Prostate gland (tissue), 2 donors: Measurements from ENCODE around the gene FAM83G.

Source experiments
- POLR2A ChIP-seq: fragments of 450-650 bp; IDR thresholded peaks from one replicate; pipeline ENCODE4 v1.6.1; 2016; ENCODE audit warnings: antibody characterized with exemption, mild to moderate bottlenecking
- POLR2AphosphoS5 ChIP-seq: sonication (generic); formaldehyde crosslinking; IDR thresholded peaks from one replicate; pipeline ENCODE4 v1.6.1; 2017; ENCODE audit warnings: antibody characterized with exemption
- TF ChIP-seq, protein P1 (sequence below), 4 experiments: fragments of 200-600 bp in 2 of 4; fragments of 450-650 bp in 2 of 4; sonication (generic) in 2 of 4; IDR thresholded peaks; 1 replicate in 3 of 4; 2 replicates in 1 of 4; pipeline ENCODE4 v1.5.1; 2016 to 2019; ENCODE audit warnings: antibody characterized with exemption in 4 of 4, mild to moderate bottlenecking in 2 of 4, moderate library complexity in 2 of 4

DNA sequence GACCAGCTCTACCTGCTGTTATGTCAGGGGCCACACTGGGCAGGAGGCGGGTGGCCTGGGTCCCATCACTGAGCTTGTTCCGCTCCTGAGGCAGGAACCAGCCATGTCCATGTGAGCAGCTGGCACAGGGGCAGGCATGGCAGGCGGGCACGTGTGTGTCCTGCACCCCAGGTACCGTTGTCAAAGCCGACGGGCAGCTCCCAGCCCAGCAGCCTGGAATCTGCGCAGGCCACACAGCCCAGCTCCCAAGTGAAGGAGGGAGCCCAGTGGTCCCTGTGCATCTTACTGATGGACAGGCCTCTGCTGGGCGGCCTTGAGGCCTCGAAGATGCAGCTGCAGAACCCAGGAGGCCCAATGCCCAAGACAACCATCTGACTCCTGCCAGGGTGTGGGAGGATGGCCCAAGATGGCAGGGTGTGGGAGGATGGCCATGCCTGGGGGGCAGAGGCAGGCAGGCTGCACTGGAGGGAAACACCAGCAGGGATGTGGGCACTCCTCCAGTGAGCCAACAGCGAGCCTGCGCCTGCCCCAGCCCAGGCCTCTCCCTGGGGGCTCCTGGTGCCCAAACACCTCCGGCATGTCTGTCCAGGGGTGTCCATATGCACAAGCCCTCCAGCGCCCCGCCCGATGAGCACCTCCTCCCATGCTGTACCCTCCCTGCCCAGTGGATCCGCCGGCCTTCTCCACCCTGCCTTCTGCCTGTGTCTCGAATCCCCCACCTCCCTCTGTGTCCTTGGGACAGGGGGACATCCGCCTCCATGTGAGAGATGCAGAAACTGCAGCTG lies 12.8 kb downstream of the FAM83G start:
- TF ChIP-seq POLR2A (no peak), POLR2AphosphoS5 (no peak)
- TF ChIP-seq, protein P1, sequence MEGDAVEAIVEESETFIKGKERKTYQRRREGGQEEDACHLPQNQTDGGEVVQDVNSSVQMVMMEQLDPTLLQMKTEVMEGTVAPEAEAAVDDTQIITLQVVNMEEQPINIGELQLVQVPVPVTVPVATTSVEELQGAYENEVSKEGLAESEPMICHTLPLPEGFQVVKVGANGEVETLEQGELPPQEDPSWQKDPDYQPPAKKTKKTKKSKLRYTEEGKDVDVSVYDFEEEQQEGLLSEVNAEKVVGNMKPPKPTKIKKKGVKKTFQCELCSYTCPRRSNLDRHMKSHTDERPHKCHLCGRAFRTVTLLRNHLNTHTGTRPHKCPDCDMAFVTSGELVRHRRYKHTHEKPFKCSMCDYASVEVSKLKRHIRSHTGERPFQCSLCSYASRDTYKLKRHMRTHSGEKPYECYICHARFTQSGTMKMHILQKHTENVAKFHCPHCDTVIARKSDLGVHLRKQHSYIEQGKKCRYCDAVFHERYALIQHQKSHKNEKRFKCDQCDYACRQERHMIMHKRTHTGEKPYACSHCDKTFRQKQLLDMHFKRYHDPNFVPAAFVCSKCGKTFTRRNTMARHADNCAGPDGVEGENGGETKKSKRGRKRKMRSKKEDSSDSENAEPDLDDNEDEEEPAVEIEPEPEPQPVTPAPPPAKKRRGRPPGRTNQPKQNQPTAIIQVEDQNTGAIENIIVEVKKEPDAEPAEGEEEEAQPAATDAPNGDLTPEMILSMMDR (IDR thresholded peaks at IDR 0.05) = no peak
